KOPT-K1 (cell line): ENCODE data around the gene DRICH1.
"Not testable (repeated sequence)": the region's sequence is repeated elsewhere in the genome, so short reads cannot be mapped to it uniquely, and the experiment has no call there.

Experiments used
- H3K27ac ChIP-seq: fragments of 200-600 bp; sonication (generic); 2 replicates; pipeline ENCODE4 v1.5.1; 2016; ENCODE audit warnings: antibody characterized with exemption, mild to moderate bottlenecking, low read depth, low read length; ENCODE audit not compliant: poor library complexity, severe bottlenecking
- H3K36me3 ChIP-seq: fragments of 200-600 bp; sonication (generic); 2 replicates; pipeline ENCODE4 v1.5.1; 2017; ENCODE audit warnings: antibody characterized with exemption, mild to moderate bottlenecking, low read length, moderate library complexity; ENCODE audit not compliant: insufficient read depth
- H3K9me3 ChIP-seq: fragments of 200-600 bp; sonication (generic); 2 replicates; pipeline ENCODE4 v1.5.1; 2017; ENCODE audit warnings: antibody characterized with exemption, low read length, mild to moderate bottlenecking; ENCODE audit not compliant: insufficient read depth, poor library complexity, severe bottlenecking

The DRICH1 gene

GRCh38 chr22:23570681-23571080 is 61.4 kb downstream of the DRICH1 start:
- peaks cover 31% of the 10 kb centered on the region for H3K36me3 ChIP-seq
- H3K27ac ChIP-seq, result peak overlapping the region; percentile 46
- H3K9me3 ChIP-seq, result peaks cover 8% of the 10 kb centered on the region

DNA sequence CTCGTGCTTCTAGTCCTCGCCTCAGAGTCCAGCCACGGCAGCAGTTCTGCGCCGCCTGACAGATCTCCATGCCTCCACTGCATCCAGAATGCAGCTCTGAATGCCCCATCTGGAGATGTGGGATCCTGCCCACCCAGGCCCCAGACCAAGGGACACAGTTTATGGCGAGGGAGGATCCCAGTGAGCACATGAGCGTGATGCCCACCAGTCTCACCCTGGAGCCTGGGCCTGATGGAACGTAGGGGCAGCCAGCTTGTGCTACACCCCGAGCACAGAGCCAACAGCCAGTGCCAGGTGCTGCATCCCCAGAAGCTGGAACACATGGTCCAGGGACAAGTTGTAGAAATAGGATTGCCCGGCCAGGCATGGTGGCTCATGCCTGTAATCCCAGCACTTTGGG is 62.4 kb downstream of the DRICH1 start:
- Histone ChIP-seq H3K36me3 (peaks cover 30% of the 10 kb centered on the region), H3K9me3 (peaks cover 8% of the 10 kb centered on the region), H3K27ac (peak overlapping the region; percentile 30)

DNA sequence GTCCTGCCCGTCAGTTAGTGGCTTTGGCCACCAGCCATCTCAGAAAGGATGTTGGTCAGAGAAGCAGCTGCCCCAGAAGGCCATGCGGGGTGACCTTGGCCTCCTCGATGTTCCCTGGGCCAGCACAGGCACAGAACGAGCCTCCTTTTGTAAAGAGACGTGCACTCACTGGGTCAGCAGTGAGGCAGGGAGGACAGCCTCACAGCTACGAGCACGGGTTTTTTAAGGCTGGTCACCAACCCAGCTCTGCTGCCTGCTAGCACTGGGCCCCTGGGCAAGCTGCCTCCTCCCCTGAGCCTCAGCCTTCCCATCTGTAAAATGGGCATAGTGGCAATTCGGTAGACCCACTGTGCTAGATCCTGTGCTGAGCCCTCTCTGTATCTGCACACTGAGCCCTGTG is 62.8 kb downstream of the DRICH1 start:
- H3K9me3 ChIP-seq, result peaks cover 8% of the 10 kb centered on the region
- peaks cover 25% of the 10 kb centered on the region for H3K36me3 ChIP-seq
- H3K27ac ChIP-seq, result peak overlapping the region; percentile 30

DNA sequence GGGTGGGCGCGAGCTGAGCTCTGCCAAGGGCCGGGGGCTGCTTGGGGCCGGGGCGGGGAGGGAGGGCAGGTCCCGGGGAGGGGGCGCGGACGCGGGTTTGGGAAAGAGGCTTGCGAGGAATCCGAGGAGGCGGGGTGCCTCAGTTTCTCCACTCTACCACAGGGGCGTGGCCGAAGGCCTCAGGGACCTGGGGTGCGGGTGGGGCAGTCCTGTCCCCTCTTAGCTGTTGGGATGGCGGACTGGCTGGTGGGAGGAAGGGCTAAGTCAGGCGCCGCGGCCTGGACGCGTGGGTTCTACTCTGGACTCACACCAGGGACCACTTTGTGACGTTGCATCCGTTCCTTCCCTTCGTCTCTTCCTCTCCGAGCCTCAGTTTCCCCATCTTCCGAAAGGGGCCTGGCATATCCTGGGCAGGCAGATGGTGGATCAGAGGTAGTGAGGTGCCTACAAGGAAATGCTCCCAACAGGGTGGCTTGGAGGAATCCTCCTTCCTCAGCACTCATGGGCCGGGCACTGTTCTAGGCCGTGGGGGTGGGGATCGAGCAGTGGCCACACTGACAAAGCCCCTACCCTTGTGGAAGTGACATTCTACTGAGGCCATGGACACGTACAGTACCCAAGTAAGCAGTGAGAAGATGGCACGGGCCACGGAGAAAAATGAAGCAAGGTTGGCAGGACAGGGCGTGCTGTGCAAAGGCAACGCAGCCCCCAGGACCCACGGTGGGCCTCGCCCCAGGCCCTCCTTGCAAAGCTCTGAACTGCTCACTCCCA is 65.2 kb downstream of the DRICH1 start:
- peak overlapping the region; percentile 65 for H3K27ac ChIP-seq

GRCh38 chr22:23565915-23566704 is 66.0 kb downstream of the DRICH1 start:
- peak overlapping the region; percentile 65 for H3K27ac ChIP-seq
- no peaks in the 10 kb centered on the region for H3K36me3 ChIP-seq
- H3K9me3 ChIP-seq, result no peaks in the 10 kb centered on the region

More for the DNA sequence above, 65.2 kb downstream of the DRICH1 start:
- Histone ChIP-seq H3K36me3 (peaks cover 7% of the 10 kb centered on the region; the same call in 1 of the 2 replicates), H3K9me3 (peaks cover under 1% of the 10 kb centered on the region)

- no peaks in the 10 kb centered on the region for H3K36me3 ChIP-seq
- H3K27ac ChIP-seq, result peak overlapping the region; percentile 65
- H3K9me3 ChIP-seq, result no peaks in the 10 kb centered on the region
Observed at GRCh38 chr22:23565305-23565914, 66.7 kb downstream of the DRICH1 start.

DNA sequence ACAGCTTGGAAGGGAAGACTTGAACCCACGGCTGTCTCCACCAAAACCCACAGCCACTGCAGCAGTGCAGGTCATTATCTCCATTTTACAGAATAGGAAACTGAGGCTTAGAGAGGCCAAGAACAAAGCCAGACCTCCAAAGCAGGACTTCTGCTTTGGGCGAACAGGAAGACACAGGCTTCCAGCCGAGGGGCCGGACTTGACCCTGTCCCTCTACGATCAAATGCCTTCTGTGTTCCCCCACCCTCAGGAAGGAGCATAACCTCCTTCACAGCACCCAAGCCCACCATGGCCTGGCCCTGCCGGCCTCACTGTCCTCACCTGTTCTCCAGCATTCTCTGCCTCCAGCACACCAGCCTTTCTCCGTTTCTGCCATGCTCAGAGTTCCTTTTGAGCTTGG is 67.8 kb downstream of the DRICH1 start:
- peak overlapping the region; percentile 65 for H3K27ac ChIP-seq
- no peaks in the 10 kb centered on the region for H3K36me3 ChIP-seq
- H3K9me3 ChIP-seq, result no peaks in the 10 kb centered on the region

DNA sequence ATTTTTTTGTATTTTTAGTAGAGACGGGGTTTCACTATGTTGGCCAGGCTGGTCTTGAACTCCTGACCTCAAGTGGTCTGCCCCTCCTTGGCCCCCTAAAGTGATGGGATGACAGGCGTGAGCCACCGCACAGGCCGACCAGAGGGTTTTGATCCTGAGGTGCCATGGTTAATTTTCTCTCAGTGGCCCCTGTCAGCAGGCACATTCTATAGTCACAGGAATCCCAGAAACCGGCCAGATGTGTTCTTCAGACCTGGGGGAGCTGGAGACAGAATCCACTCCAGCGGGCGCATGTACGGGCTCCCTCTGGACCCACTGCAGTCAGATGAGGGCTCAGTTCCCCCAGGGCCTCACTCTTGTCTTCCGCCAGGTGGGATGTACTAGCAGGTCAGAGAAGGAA is 69.0 kb downstream of the DRICH1 start:
- Histone ChIP-seq H3K9me3 (no peaks in the 10 kb centered on the region), H3K36me3 (no peaks in the 10 kb centered on the region), H3K27ac (no peak overlapping the region)

DNA sequence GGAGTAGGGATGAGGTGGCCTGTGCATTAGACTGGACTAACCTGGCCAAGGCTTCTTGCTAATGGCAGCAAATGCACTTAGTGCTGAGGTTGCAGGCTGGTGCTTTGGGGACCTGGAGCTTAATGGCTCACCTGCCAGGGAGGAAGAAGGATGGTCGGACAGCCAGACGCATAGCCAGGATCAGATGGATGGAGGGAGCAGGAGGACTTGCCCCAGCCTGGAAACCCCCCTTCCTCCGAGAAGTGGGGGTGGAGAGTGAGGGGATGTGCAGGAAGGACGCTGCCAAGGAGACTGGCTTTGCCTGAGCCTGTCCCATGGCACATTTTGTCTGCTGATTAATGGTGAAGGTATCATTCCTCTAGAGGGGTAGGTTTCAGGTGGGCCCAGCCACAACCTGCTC is 69.9 kb downstream of the DRICH1 start:
- no peaks in the 10 kb centered on the region for H3K9me3 ChIP-seq
- H3K27ac ChIP-seq, result no peak overlapping the region
- no peaks in the 10 kb centered on the region for H3K36me3 ChIP-seq

GRCh38 chr22:23561025-23561510 is 71.1 kb downstream of the DRICH1 start:
- H3K36me3 ChIP-seq, H3K27ac ChIP-seq, H3K9me3 ChIP-seq: not testable (repeated sequence)

GRCh38 chr22:23560215-23560614 is 71.9 kb downstream of the DRICH1 start:
- not testable (repeated sequence) for H3K9me3 ChIP-seq, H3K36me3 ChIP-seq, H3K27ac ChIP-seq
